ENCODE measurements around the gene GPR183.

DNA sequence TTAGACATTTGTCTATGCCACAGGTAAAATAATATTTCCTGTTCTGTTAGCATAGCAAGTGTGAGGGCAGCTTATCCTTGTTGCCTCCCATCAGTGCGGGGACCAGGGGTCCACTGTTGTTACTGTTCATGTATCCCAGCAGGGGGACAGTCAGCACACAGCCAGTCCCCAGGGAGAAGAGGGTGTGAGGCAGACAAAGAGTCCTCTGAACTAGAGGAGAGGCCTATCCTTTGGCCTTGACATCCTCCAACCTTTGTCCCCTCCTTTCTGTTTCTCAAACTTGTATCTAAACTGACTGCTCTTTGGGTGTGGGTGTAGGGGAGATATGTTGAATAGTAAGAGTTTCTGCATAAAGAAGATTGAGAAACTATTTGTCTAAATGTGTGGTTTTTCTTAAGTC lies 46.1 kb downstream of the GPR183 start:
- TF ChIP-seq EZH2 (IDR thresholded peaks at IDR 0.05; ENCODE audit: borderline replicate concordance, low read length), result no peak
- TF ChIP-seq, protein P1, sequence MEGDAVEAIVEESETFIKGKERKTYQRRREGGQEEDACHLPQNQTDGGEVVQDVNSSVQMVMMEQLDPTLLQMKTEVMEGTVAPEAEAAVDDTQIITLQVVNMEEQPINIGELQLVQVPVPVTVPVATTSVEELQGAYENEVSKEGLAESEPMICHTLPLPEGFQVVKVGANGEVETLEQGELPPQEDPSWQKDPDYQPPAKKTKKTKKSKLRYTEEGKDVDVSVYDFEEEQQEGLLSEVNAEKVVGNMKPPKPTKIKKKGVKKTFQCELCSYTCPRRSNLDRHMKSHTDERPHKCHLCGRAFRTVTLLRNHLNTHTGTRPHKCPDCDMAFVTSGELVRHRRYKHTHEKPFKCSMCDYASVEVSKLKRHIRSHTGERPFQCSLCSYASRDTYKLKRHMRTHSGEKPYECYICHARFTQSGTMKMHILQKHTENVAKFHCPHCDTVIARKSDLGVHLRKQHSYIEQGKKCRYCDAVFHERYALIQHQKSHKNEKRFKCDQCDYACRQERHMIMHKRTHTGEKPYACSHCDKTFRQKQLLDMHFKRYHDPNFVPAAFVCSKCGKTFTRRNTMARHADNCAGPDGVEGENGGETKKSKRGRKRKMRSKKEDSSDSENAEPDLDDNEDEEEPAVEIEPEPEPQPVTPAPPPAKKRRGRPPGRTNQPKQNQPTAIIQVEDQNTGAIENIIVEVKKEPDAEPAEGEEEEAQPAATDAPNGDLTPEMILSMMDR (conservative IDR thresholded peaks at IDR 0.05 in 1 of 2, IDR thresholded peaks at IDR 0.05 in 1 of 2; ENCODE audit: extremely low read depth in 1 of 2, insufficient read depth in 1 of 2, low read depth in 1 of 2, low read length in 2 of 2), result no peak

Data from mammary epithelial cell (primary cell).